Measurements from ENCODE around the gene ZSCAN23. TPM values are rescaled to one million over a fixed set of nuclear protein-coding genes. Genes with fewer than 3 reads are reported as not detected.

The ZSCAN23 gene
- total RNA-seq, 1 donor from 2014 or later, result 18.2 TPM

- Mint-ChIP-seq H3K27me3 (ENCODE audit: unreplicated experiment) (peaks cover 8% of the 10 kb centered on the region), H3K36me3 (ENCODE audit: unreplicated experiment) (no peaks in the 10 kb centered on the region), H3K4me3 (ENCODE audit: unreplicated experiment) (no peak overlapping the region), H3K4me1 (ENCODE audit: low read depth, unreplicated experiment) (peaks cover 13% of the 10 kb centered on the region), H3K27ac (ENCODE audit: unreplicated experiment) (no peak overlapping the region), H3K9me3 (ENCODE audit: unreplicated experiment) (peaks cover 2% of the 10 kb centered on the region)
- TF ChIP-seq CTCF (IDR thresholded peaks at IDR 0.05; ENCODE audit: partially characterized antibody, unreplicated experiment), result no peak
- no peak for DNase-seq
Observed at GRCh38 chr6:28402197-28402596, 41.1 kb downstream of the ZSCAN23 start.

- DNase-seq, result no peak
- TF ChIP-seq CTCF (IDR thresholded peaks at IDR 0.05; ENCODE audit: partially characterized antibody, unreplicated experiment), result no peak
- no peaks in the 10 kb centered on the region for H3K36me3 Mint-ChIP-seq (ENCODE audit: unreplicated experiment)
- H3K4me3 Mint-ChIP-seq (ENCODE audit: unreplicated experiment), result no peak overlapping the region
- peaks cover 8% of the 10 kb centered on the region for H3K27me3 Mint-ChIP-seq (ENCODE audit: unreplicated experiment)
- H3K9me3 Mint-ChIP-seq (ENCODE audit: unreplicated experiment), result peaks cover 2% of the 10 kb centered on the region
- peaks cover 18% of the 10 kb centered on the region for H3K4me1 Mint-ChIP-seq (ENCODE audit: low read depth, unreplicated experiment)
- no peak overlapping the region for H3K27ac Mint-ChIP-seq (ENCODE audit: unreplicated experiment)
Observed at GRCh38 chr6:28401172-28401571, 42.1 kb downstream of the ZSCAN23 start.

GRCh38 chr6:28400122-28400451 lies 43.2 kb downstream of the ZSCAN23 start:
- DNase-seq, result no peak
- peaks cover 8% of the 10 kb centered on the region for H3K27me3 Mint-ChIP-seq (ENCODE audit: unreplicated experiment)
- no peak for TF ChIP-seq CTCF (IDR thresholded peaks at IDR 0.05; ENCODE audit: partially characterized antibody, unreplicated experiment)
- peaks cover 26% of the 10 kb centered on the region for H3K4me1 Mint-ChIP-seq (ENCODE audit: low read depth, unreplicated experiment)
- peak overlapping the region; percentile 96 for H3K27ac Mint-ChIP-seq (ENCODE audit: unreplicated experiment)
- peak overlapping the region; percentile 94 for H3K4me3 Mint-ChIP-seq (ENCODE audit: unreplicated experiment)
- H3K9me3 Mint-ChIP-seq (ENCODE audit: unreplicated experiment), result peaks cover 2% of the 10 kb centered on the region
- H3K36me3 Mint-ChIP-seq (ENCODE audit: unreplicated experiment), result no peaks in the 10 kb centered on the region

- peaks cover 26% of the 10 kb centered on the region for H3K4me1 Mint-ChIP-seq (ENCODE audit: low read depth, unreplicated experiment)
- peak within 1 kb of the TSS; percentile 94 for H3K4me3 Mint-ChIP-seq (ENCODE audit: unreplicated experiment)
- peaks cover 2% of the 10 kb centered on the region for H3K9me3 Mint-ChIP-seq (ENCODE audit: unreplicated experiment)
- H3K27ac Mint-ChIP-seq (ENCODE audit: unreplicated experiment), result peak within 1 kb of the TSS; percentile 96
- peaks cover 8% of the 10 kb centered on the region for H3K27me3 Mint-ChIP-seq (ENCODE audit: unreplicated experiment)
- H3K36me3 Mint-ChIP-seq (ENCODE audit: unreplicated experiment), result no peaks in the 10 kb centered on the region
- peak; percentile 90 for DNase-seq
- TF ChIP-seq CTCF (IDR thresholded peaks at IDR 0.05; ENCODE audit: partially characterized antibody, unreplicated experiment), result peak; percentile 32
Observed at GRCh38 chr6:28399350-28400121, 43.8 kb downstream of the ZSCAN23 start, which contains the start of gene ZSCAN12. Gene ZSCAN12, minus strand, starts transcription at chr6:28399747. Its CDS starts 1,342 bp downstream, at chr6:28398405.

GRCh38 chr6:28395918-28396317 lies 47.4 kb downstream of the ZSCAN23 start:
- H3K4me3 Mint-ChIP-seq (ENCODE audit: unreplicated experiment), result peak overlapping the region; percentile 16
- no peak for TF ChIP-seq CTCF (IDR thresholded peaks at IDR 0.05; ENCODE audit: partially characterized antibody, unreplicated experiment)
- peaks cover 5% of the 10 kb centered on the region for H3K27me3 Mint-ChIP-seq (ENCODE audit: unreplicated experiment)
- peaks cover 2% of the 10 kb centered on the region for H3K9me3 Mint-ChIP-seq (ENCODE audit: unreplicated experiment)
- DNase-seq, result no peak
- no peak overlapping the region for H3K27ac Mint-ChIP-seq (ENCODE audit: unreplicated experiment)
- no peaks in the 10 kb centered on the region for H3K36me3 Mint-ChIP-seq (ENCODE audit: unreplicated experiment)
- peaks cover 28% of the 10 kb centered on the region for H3K4me1 Mint-ChIP-seq (ENCODE audit: low read depth, unreplicated experiment)
